Glutamatergic neuron (in vitro differentiated cells): ENCODE measurements around the gene CXCR4. TPM values are rescaled to one million over a fixed set of nuclear protein-coding genes. Genes with fewer than 3 reads are reported as not detected.
A peak's percentile ranks its signal among the peaks of the same experiment; 100 is the strongest.

Experiments
- DNase-seq: peaks from one replicate; pipeline ENCODE4 v3.0.0; 2022
- H3K27ac Mint-ChIP-seq: one replicate; pipeline ENCODE4 v1.8.0; 2020; ENCODE audit warnings: mild to moderate bottlenecking, mixed read lengths, inconsistent platforms; ENCODE audit not compliant: unreplicated experiment
- H3K27me3 Mint-ChIP-seq: one replicate; pipeline ENCODE4 v1.8.0; 2020; ENCODE audit warnings: mild to moderate bottlenecking, moderate library complexity, mixed read lengths, inconsistent platforms; ENCODE audit not compliant: unreplicated experiment
- H3K36me3 Mint-ChIP-seq: one replicate; pipeline ENCODE4 v1.8.0; 2020; ENCODE audit warnings: mild to moderate bottlenecking, mixed read lengths, inconsistent platforms; ENCODE audit not compliant: unreplicated experiment
- H3K4me1 Mint-ChIP-seq: one replicate; pipeline ENCODE4 v1.8.0; 2020; ENCODE audit warnings: mild to moderate bottlenecking, low read depth, mixed read lengths, inconsistent platforms; ENCODE audit not compliant: unreplicated experiment
- H3K4me3 Mint-ChIP-seq: one replicate; pipeline ENCODE4 v1.8.0; 2020; ENCODE audit warnings: mild to moderate bottlenecking, mixed read lengths, inconsistent platforms; ENCODE audit not compliant: unreplicated experiment
- H3K9me3 Mint-ChIP-seq: one replicate; pipeline ENCODE4 v1.8.0; 2020; ENCODE audit warnings: mild to moderate bottlenecking, moderate library complexity, mixed read lengths, inconsistent platforms; ENCODE audit not compliant: unreplicated experiment
- CTCF ChIP-seq: fragments of 200-600 bp; sonication (generic); IDR thresholded peaks from one replicate; pipeline ENCODE4 v1.5.0; 2021; ENCODE audit not compliant: partially characterized antibody, unreplicated experiment
- total RNA-seq: library from RNA; stranded (reverse); fragmentation: NEBNext Ultra II Directional; extraction: Animal tissue kit (Norgen Biotek cat#: 25700); gene quantifications from one replicate; pipeline ENCODE4 v1.2.1, GENCODE V29; 2021; ENCODE audit not compliant: unreplicated experiment

Gene CXCR4
- total RNA-seq, 1 donor from 2014 or later, result 215 TPM

- DNase-seq, result no peak
- H3K4me3 Mint-ChIP-seq, result peak overlapping the region; percentile 86
Measured at GRCh38 chr2:136119717-136120675, 2.0 kb upstream of the CXCR4 start.

GRCh38 chr2:136118819-136119716, 1.1 kb upstream of the CXCR4 start:
- Mint-ChIP-seq H3K4me1 (peaks cover 28% of the 10 kb centered on the region), H3K27me3 (no peaks in the 10 kb centered on the region), H3K27ac (peak overlapping the region; percentile 81)

More at GRCh38 chr2:136119717-136120675, 2.0 kb upstream of the CXCR4 start:
- Mint-ChIP-seq H3K36me3 (peaks cover 3% of the 10 kb centered on the region), H3K4me1 (peaks cover 27% of the 10 kb centered on the region), H3K27ac (peak overlapping the region; percentile 70), H3K27me3 (no peaks in the 10 kb centered on the region), H3K9me3 (peaks cover 9% of the 10 kb centered on the region)
- no peak for TF ChIP-seq CTCF

GRCh38 chr2:136117391-136117841, 533 bp downstream of the CXCR4 start:
- DNase-seq, result peak; percentile 56
- Mint-ChIP-seq H3K27ac (peak overlapping the region; percentile 87), H3K4me3 (peak overlapping the region; percentile 92), H3K4me1 (peaks cover 31% of the 10 kb centered on the region), H3K9me3 (peaks cover 9% of the 10 kb centered on the region), H3K27me3 (peaks cover under 1% of the 10 kb centered on the region), H3K36me3 (peaks cover 14% of the 10 kb centered on the region)
- TF ChIP-seq CTCF, result no peak

More at GRCh38 chr2:136118819-136119716, 1.1 kb upstream of the CXCR4 start:
- peaks cover 9% of the 10 kb centered on the region for H3K9me3 Mint-ChIP-seq
- peak; percentile 86 for DNase-seq
- H3K36me3 Mint-ChIP-seq, result peaks cover 11% of the 10 kb centered on the region
- TF ChIP-seq CTCF, result no peak
- peak overlapping the region; percentile 92 for H3K4me3 Mint-ChIP-seq

GRCh38 chr2:136116813-136117390, 1.0 kb downstream of the CXCR4 start:
- peaks cover 2% of the 10 kb centered on the region for H3K27me3 Mint-ChIP-seq
- peaks cover 14% of the 10 kb centered on the region for H3K36me3 Mint-ChIP-seq
- H3K4me3 Mint-ChIP-seq, result peak overlapping the region; percentile 92
- H3K9me3 Mint-ChIP-seq, result peaks cover 9% of the 10 kb centered on the region
- DNase-seq, result peak; percentile 45
- H3K4me1 Mint-ChIP-seq, result peaks cover 27% of the 10 kb centered on the region
- peak overlapping the region; percentile 87 for H3K27ac Mint-ChIP-seq
- TF ChIP-seq CTCF, result no peak
